HG02840 (cell line): Measurements from ENCODE around the gene ANXA2.

Source experiments
- ATAC-seq: cut with Tn5 transposase; IDR thresholded peaks from one replicate; pipeline ENCODE4 v1.9.1; 2021; ENCODE audit warnings: mild to moderate bottlenecking, moderate library complexity, moderate number of reproducible peaks; ENCODE audit not compliant: unreplicated experiment, low FRiP score

Gene ANXA2

GRCh38 chr15:60390871-60391501 is 6.8 kb downstream of the ANXA2 start:
- no peak for ATAC-seq

- no peak for ATAC-seq
Measured at GRCh38 chr15:60390231-60390630, 7.6 kb downstream of the ANXA2 start.

DNA sequence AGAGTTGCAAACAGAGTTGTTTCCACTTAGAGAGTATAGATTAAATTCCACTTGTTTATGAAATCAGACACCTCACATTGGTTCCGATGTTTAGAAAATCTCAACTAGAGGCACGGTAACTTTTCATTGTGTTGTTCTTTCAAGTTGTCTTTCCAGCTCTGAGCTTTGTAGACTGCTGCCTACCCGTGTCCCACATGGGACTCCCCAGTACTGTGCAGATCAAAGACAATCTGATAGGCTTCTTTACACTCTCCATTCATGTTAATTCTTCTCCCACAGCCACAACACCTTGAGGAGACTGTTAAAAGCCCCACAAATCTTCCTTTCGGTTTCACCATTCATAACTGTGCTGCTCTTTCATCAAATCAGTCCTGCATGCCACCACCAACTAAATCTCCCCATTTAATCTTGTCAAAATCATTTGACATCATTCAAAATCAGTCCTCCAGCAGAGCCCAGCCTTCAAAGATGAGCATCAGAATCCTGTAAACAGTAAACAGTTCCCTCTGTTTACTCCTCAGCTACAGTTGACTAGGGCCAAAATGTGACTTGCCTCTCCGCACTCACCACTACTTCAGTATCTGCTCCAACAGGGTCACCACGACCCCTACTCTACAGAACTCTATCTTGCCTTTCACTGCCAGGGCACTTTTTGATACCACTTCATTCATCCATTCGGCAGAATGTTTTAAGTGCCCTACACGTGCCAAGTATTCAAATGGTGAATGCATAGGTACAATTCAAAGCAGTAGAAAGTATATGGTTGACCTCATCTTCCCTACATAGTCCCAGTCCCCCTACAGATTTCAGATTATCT is 8.3 kb downstream of the ANXA2 start:
- no peak for ATAC-seq

- no peak for ATAC-seq
Measured at GRCh38 chr15:60387321-60387720, 10.5 kb downstream of the ANXA2 start.

DNA sequence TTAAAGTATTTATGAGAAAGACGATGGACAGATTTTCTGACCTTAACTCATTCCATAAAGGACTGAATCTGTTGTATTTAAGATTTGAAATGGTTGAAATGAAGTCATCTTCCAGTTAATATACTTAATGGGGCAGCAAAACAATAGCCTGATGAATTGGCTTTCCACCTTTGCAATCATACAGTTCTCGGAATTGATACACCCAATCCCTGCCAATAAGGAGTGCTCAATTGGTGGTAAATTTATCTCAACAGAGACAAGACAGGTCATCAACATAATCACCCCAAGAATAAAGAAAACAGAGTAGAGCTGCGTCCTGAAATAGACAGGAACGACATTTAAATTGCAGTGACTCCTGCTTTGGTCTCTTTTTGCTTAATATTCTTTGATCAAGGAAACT is 11.2 kb downstream of the ANXA2 start:
- no peak for ATAC-seq

- no peak for ATAC-seq
Measured at GRCh38 chr15:60385620-60386552, 11.9 kb downstream of the ANXA2 start.

DNA sequence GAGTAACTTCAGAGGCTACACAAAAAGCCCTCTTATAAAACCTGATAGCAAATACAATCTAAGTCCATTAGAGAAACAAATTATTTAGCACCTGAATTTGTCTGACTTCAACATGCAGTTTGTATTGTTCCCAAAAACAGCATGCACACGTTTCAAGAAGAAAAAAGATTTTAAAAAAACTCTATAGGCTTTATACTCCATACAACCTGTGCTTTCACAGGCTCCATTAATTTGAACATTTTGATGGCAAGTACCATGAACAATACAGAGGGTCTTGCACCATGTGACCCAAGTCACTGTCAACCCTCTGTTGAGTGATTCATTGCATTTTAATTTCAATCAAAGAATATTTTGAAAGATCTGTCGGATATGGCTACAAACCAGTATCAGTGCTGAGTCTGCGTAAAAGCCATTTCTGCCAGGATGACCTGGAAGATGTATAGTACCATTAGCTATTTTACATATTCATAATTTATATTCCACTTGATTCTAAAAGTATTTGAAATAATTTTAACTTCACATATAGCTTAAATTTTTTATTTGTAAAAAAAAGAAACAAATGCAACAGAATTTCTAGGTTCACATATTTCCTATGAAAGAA is 13.2 kb downstream of the ANXA2 start:
- ATAC-seq: no peak

DNA sequence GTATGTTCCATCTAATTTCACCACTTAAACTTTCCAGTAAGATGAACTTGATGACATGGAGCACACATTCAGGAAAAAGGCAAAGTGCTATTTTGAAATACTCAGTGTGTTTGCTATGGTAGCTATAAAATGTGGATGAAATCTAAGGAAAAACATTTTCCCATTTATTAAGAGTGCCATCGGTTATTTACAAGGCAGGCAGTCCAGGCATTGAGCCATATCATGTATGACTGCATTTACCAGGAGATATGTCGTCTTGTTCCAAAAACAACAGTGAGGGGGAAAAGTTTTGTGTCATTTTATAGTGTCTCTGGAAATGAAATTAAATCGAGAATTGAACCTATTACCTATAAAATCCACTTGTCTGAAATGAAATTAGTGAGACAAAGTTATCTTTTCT is 13.7 kb downstream of the ANXA2 start:
- ATAC-seq: no peak

DNA sequence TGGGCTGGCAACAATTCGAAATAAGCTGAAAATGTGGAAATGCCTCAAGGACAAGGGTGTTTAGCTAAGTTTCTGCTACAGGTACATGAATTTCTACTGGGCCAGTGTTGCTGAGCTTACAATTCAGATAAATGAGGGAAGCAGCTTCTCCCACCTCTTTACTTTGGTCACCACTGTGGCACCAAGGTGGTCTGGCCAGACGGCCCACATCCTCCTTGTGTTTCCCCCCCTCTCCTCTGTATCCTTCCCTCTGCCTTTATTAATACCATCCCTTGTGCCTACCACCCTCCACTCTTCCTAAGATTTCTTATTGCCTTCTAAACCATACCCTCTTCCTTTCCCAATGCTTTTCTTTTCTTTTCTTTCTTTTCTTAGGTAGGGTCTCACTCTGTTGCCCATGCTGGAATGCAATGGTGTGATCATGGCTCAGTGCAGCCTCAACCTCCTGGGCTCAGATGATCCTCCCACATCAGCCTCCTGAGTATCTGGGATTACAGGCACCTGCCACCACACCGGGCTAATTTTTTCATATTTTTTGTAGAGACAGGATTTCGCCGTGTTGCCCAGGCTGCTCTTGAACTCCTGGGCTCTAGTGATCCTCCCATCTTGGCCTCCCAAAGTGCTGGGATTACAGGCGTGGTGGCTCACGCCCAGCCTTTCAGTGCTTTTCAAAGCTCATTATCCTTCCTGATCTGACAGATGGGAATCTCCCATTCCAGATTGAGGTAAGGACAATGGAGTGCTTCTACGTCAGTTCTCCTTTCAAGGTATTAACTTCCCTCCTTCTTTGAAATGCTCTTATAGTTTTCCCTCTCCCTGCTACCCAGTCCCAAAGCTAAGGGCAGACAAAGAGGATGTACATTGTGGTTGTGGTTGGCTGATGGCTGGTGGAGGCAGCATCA is 14.8 kb downstream of the ANXA2 start:
- ATAC-seq: no peak

GRCh38 chr15:60381148-60381788 is 16.5 kb downstream of the ANXA2 start:
- no peak for ATAC-seq

DNA sequence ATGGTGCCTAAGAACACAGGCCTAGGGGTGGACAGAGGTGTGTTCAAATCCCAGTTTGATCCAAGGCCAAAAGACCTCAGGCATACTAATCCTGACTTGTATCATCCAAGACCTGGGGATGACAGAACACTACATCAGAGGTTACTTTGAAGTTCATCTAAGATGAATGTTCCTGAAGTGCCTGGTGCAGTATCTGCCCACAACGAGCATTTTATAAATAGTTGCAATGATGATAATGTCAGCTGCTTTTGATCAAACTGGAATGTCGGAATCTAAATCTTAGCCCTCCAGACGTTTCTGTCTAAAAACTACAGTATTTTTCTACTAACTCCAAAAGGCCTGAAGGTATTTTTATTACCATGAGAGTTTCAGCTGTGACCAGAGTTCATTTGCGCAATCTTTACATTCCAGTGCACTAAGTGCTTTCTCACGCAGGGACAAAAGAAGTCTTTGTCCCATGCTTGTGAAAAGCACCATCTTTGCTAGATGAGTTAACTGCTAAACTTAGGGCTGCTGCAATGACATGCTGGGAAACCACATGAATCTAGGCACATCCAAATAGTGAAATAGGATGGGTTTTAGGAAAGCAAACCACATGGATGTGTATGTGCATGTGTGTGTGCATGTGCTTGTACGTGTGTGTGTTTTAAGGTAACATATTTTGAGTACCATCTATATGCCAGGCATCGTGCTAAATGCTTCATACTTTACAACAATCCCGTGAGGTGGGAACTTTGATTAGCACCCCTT is 18.1 kb downstream of the ANXA2 start:
- no peak for ATAC-seq

- ATAC-seq: no peak
Measured at GRCh38 chr15:60379185-60379524, 18.6 kb downstream of the ANXA2 start.

- ATAC-seq: no peak
Measured at GRCh38 chr15:60376677-60377095, 21.1 kb downstream of the ANXA2 start.

- no peak for ATAC-seq
Measured at GRCh38 chr15:60375306-60375705, 22.5 kb downstream of the ANXA2 start.

DNA sequence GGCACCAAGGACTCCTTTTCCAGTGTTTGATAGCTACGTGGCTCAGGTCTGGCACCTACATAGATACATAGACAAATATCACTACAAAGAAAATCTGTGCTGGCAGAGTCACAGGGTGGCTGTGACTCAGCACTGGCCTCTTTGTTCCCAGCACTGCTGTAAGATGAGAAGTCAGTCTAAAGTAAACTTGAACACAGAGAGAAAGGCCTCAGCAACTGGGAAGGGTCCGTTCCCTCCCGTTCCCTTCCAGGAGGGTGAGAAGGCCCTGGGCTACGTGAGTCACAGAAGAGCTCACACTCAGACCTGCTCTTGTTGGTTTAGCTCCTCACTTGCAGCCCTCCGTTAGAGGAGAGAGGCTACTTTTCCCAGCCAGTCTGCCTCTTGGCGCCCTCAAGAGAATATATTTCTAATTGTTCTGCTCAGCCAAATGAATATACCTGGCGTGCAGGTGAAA is 23.1 kb downstream of the ANXA2 start:
- no peak for ATAC-seq

DNA sequence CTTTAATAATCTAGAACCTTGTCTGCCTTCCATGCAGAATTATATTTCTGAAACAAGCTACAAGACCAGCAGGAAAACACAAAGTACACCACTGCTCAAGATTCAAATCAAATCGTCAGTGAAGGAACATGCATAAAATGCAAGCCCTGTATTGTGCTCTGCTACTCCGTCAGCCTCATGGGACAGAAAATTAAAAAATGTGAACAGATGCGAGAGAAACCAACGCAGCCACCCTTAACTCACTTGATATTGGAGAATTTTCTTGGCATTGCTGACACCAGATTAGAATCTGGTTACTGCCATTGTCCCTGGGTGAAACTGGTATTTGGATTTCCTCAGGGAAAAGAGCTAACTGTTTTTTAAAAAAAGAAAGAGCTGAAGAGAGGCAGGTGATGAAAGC is 23.6 kb downstream of the ANXA2 start:
- no peak for ATAC-seq

DNA sequence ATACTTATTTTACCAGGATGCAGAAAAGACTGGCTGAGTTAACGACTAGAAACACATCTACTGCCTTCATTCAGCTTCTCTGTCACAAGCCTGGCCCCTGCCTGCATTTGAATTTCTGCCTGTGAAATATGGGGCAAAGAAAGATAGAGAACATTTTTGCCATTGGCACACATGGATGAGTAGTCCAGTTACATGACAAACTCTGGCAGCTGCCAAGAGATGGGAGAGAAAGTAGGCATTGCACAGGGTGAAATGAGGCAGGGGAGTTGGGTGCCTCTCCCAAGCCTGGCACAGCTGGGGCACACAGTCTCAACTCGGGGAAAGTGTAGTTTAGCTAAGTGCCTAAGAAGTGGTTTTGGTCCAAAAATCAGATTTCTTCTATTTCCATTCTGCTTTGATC is 24.0 kb downstream of the ANXA2 start:
- no peak for ATAC-seq

- ATAC-seq: no peak
Measured at GRCh38 chr15:60373327-60373726, 24.5 kb downstream of the ANXA2 start.
